Measurements from ENCODE around the gene PSMC4. TPM values are rescaled to one million over a fixed set of nuclear protein-coding genes. Genes with fewer than 3 reads are reported as not detected.

Gene PSMC4
- polyA plus RNA-seq, 1 of the 3 experiments (the other 2 are of a cell fraction), result 173 TPM

- TF ChIP-seq ELF1 (IDR thresholded peaks at IDR 0.05), result no peak
- no peak for TF ChIP-seq NFIC (IDR thresholded peaks at IDR 0.05; ENCODE audit: borderline replicate concordance)
- no peak for TF ChIP-seq PBX3 (IDR thresholded peaks at IDR 0.05)
- TF ChIP-seq POLR2AphosphoS5 (IDR thresholded peaks at IDR 0.05; ENCODE audit: low read depth, low read length), result no peak
- no peak for TF ChIP-seq NRF1 (IDR thresholded peaks at IDR 0.05; ENCODE audit: low read depth, low read length)
- no peak for TF ChIP-seq GATA2 (CRISPR knock-in tag; IDR thresholded peaks at IDR 0.05)
These were observed 27.4 kb upstream of the PSMC4 start (continued) for GRCh38 chr19:39943586-39943985.

GRCh38 chr19:39946532-39946931 lies 24.4 kb upstream of the PSMC4 start:
- WGBS (ENCODE audit: low lambda C conversion rate), result 71% methylated on average over 4 of the region's 4 CpGs
- H3K9ac ChIP-seq, result no peak overlapping the region
- no peak for DNase-seq

More at GRCh38 chr19:39946532-39946931, 24.4 kb upstream of the PSMC4 start:
- Histone ChIP-seq H3K4me1 (ENCODE audit: control insufficient read depth in 1 of 2, insufficient read depth in 2 of 2, low read depth in 1 of 2, low read length in 1 of 2) (no peaks in the 10 kb centered on the region; a peak in 2 of 4 replicates), H3K79me2 (ENCODE audit: insufficient read depth) (no peaks in the 10 kb centered on the region), H3K27ac (ENCODE audit: low read depth in 2 of 2, low read length in 1 of 2) (no peak overlapping the region), H3K27me3 (ENCODE audit: insufficient read depth) (no peaks in the 10 kb centered on the region), H3K36me3 (replicated peaks in 1 of 2; ENCODE audit: control insufficient read depth in 1 of 2, insufficient read depth in 2 of 2, low read length in 1 of 2) (no peaks in the 10 kb centered on the region), H3F3A (replicated peaks; ENCODE audit: insufficient read depth) (no peaks in the 10 kb centered on the region), H3K4me2 (no peak overlapping the region), H3K4me3 (ENCODE audit: low read depth in 2 of 2, low read length in 1 of 2) (no peak overlapping the region), H4K20me1 (ENCODE audit: insufficient read depth) (no peaks in the 10 kb centered on the region), H3K9me3 (no peaks in the 10 kb centered on the region), H3K9me2 (no peaks in the 10 kb centered on the region), H2AFZ (ENCODE audit: low read depth) (no peak overlapping the region)
- ChIA-PET POLR2A (no interaction called here), CTCF (interaction anchor here (1.1 to 1.5 kb wide), 2 partner anchors 10 to 24 kb away, joined by 3 to 10 read pairs; partner anchors contain the start of gene PSMC4)
- no peak for TF ChIP-seq TEAD4 (IDR thresholded peaks at IDR 0.05; ENCODE audit: borderline replicate concordance, insufficient read depth)
- no peak for TF ChIP-seq MEF2A (IDR thresholded peaks at IDR 0.05; ENCODE audit: borderline replicate concordance, low read depth)
- no peak for TF ChIP-seq RAD21 (IDR thresholded peaks at IDR 0.05; ENCODE audit: low read length)
- TF ChIP-seq TAF1 (IDR thresholded peaks at IDR 0.05; ENCODE audit: borderline replicate concordance, low read depth, low read length), result no peak
- no peak for TF ChIP-seq SMC3 (IDR thresholded peaks at IDR 0.05; ENCODE audit: low read depth, low read length)
- no peak for TF ChIP-seq NRF1 (IDR thresholded peaks at IDR 0.05; ENCODE audit: low read depth, low read length)
- no peak for TF ChIP-seq USF1 (IDR thresholded peaks at IDR 0.05; ENCODE audit: borderline replicate concordance, low read depth)
- no peak for TF ChIP-seq RFX5 (IDR thresholded peaks at IDR 0.05; ENCODE audit: low read length)
- TF ChIP-seq SIN3A (IDR thresholded peaks at IDR 0.05; ENCODE audit: borderline replicate concordance, low read depth, low read length), result no peak
- no peak for TF ChIP-seq MXI1 (IDR thresholded peaks at IDR 0.05; ENCODE audit: low read depth, low read length)
- no peak for TF ChIP-seq IRF3 (IDR thresholded peaks at IDR 0.05; ENCODE audit: low read depth, low read length)
- TF ChIP-seq USF2 (IDR thresholded peaks at IDR 0.05; ENCODE audit: borderline replicate concordance, low read depth, low read length), result no peak
- TF ChIP-seq EZH2phosphoT487 (IDR thresholded peaks at IDR 0.05; ENCODE audit: borderline replicate concordance, low read depth), result no peak
- no peak for TF ChIP-seq YY1 (IDR thresholded peaks at IDR 0.05; ENCODE audit: low read depth)
